Measurements from ENCODE around the gene COL18A1.

The COL18A1 gene

DNA sequence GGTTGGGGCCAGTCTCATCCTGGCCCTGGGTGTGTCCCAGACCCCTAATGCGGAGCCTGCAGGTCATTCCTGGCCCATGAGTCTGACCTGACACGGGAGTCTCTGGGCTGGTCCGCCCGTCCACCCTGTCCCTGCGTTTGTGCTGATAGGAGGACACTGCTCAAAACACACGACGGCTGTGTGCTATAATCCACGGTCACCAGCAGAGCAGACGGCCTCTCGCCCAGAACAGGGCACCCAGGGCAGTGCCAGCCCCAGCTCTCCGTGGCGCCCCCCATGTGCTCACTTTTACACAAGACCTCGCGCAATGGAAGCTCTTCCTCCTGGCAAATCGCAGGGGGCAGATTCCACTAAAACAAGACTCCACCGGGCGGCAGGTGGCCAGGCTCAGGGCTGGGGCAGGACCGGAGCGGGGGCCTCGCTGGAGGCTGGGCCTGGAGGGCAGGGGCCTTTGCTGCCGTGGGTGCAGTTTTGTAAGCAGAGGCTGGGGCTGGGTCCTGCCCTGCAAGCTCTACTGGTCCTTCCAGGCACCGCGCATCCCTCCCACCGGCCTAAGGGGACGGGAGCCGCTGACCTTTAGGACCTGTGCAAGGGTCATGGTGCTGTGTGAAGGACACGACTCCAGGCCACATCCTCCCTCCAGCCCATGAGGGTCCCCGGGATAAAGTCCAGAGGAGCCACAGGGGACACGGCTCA is 147.9 kb downstream of the COL18A1 start:
- in situ Hi-C loops (cut with MboI; ENCODE audit: low sequenced_read_pairs, unreplicated experiment): no loop called here
- DNase-seq (ENCODE audit: low spot score): no peak
- TF ChIP-seq, protein P1, sequence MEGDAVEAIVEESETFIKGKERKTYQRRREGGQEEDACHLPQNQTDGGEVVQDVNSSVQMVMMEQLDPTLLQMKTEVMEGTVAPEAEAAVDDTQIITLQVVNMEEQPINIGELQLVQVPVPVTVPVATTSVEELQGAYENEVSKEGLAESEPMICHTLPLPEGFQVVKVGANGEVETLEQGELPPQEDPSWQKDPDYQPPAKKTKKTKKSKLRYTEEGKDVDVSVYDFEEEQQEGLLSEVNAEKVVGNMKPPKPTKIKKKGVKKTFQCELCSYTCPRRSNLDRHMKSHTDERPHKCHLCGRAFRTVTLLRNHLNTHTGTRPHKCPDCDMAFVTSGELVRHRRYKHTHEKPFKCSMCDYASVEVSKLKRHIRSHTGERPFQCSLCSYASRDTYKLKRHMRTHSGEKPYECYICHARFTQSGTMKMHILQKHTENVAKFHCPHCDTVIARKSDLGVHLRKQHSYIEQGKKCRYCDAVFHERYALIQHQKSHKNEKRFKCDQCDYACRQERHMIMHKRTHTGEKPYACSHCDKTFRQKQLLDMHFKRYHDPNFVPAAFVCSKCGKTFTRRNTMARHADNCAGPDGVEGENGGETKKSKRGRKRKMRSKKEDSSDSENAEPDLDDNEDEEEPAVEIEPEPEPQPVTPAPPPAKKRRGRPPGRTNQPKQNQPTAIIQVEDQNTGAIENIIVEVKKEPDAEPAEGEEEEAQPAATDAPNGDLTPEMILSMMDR (IDR thresholded peaks at IDR 0.05; ENCODE audit: borderline replicate concordance, control extremely low read depth, extremely low read depth, insufficient read depth, missing control alignments): no peak

DNA sequence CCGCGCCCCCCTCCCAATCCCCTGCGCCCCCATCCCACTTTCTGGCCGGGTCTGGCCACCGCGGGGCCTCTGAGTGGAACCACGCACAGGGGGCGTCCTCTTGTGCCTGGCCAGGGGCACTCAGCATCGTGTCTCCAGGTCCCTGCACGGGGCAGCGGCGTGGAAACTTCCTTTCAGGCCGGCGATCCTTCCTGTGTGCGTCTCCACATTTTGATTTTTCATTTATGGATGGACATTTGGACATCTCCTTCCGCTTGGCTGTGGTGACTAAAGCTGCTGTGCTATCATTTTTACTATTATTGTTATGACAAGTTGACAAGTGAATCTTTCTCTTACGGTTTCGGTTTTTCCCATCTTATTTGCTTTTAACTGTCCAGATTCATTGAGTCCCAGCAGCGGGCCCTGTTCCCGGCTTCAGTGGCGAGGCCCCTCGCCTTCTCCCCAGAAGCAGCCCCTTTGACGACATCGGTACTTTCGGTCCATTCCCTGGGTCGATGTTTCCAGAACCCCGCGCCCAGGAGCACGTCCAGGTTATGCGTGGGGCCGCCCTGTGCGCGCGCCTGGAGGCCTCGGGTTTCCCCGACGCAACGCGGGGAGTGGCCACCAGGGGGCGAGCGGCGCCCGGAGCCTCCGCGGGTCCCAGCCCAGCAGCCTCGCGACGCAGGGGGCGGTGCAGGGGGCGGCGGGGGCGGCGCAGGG is 149.7 kb downstream of the COL18A1 start:
- in situ Hi-C loops (cut with MboI; ENCODE audit: low sequenced_read_pairs, unreplicated experiment): no loop called here
- TF ChIP-seq, protein P1 (IDR thresholded peaks at IDR 0.05; ENCODE audit: borderline replicate concordance, control extremely low read depth, extremely low read depth, insufficient read depth, missing control alignments): peak; percentile 94
- DNase-seq (ENCODE audit: low spot score): peak; percentile 92

DNA sequence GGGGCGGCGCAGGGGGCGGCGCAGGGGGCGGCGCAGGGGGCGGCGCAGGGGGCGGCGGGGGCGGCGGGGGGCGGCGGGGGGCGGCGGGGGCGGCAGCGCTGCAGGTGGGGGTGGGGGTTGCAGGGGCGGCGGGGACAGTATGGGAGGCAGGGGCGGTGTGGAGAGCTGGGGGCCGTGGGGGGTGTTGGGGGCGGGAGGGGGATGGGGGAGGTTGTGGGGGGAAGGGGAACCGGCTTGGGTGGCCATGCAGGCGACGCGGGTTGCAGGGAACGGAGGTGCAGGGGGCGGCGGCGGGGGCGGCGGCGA is 150.2 kb downstream of the COL18A1 start:
- TF ChIP-seq, protein P1 (IDR thresholded peaks at IDR 0.05; ENCODE audit: borderline replicate concordance, control extremely low read depth, extremely low read depth, insufficient read depth, missing control alignments): no peak
- in situ Hi-C loops (cut with MboI; ENCODE audit: low sequenced_read_pairs, unreplicated experiment): no loop called here
- DNase-seq (ENCODE audit: low spot score): no peak

DNA sequence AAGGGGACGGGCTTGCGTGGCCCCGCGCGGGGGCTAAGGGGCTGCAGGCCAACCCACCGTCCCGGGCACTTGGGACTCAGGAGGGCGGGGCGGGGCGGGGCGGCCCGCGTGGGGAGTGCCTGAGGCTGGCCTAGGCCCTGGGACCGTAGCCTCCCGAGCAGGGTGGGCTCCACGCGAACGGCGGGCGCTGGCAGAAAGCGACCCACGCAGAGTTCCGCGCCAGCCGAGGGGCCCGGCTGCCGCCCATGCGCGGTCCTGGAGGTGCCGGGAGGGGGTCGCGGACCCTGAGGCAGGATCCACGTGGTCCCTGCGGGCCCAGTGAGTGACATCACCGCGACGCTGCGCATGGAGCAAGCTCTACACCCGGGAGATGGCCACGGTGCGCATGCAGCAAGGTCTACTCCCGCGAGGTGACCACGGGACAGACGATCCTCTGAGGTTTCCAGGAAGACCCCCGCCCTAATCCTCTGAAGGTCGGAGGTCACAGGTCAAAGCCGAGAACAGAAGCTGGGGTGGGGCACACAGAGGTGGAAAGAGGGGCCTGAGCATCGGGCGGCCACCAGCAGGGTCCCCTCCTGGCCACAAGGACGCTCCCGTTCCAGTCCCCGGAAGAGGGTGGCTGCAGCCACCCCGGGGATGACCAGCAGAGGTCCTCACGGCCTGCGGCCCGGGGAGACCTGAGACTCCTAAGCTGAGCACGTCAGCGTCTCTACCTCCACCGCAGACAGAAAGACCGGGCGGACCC is 150.8 kb downstream of the COL18A1 start:
- in situ Hi-C loops (cut with MboI; ENCODE audit: low sequenced_read_pairs, unreplicated experiment): no loop called here
- TF ChIP-seq, protein P1 (IDR thresholded peaks at IDR 0.05; ENCODE audit: borderline replicate concordance, control extremely low read depth, extremely low read depth, insufficient read depth, missing control alignments): peak; percentile 90
- peak; percentile 85 for DNase-seq (ENCODE audit: low spot score)

DNA sequence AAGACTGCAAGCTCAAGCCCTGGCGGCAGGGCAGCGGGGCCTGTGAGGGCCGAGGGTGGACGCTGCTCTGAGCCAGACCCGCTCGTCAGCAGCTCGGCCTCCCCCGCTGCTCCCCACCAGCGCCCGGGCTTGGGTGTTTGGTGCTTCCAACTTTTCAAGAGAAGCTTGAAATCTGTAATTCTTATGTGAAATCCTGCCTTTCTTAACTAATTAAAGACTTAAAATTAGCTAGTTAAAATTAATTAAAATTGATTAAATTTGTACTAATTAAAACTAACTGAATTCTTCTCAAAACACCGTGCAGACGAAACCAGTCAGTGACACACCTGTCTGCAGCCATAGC is 151.3 kb downstream of the COL18A1 start:
- in situ Hi-C loops (cut with MboI; ENCODE audit: low sequenced_read_pairs, unreplicated experiment): no loop called here
- TF ChIP-seq, protein P1 (IDR thresholded peaks at IDR 0.05; ENCODE audit: borderline replicate concordance, control extremely low read depth, extremely low read depth, insufficient read depth, missing control alignments): no peak
- DNase-seq (ENCODE audit: low spot score): no peak

DNA sequence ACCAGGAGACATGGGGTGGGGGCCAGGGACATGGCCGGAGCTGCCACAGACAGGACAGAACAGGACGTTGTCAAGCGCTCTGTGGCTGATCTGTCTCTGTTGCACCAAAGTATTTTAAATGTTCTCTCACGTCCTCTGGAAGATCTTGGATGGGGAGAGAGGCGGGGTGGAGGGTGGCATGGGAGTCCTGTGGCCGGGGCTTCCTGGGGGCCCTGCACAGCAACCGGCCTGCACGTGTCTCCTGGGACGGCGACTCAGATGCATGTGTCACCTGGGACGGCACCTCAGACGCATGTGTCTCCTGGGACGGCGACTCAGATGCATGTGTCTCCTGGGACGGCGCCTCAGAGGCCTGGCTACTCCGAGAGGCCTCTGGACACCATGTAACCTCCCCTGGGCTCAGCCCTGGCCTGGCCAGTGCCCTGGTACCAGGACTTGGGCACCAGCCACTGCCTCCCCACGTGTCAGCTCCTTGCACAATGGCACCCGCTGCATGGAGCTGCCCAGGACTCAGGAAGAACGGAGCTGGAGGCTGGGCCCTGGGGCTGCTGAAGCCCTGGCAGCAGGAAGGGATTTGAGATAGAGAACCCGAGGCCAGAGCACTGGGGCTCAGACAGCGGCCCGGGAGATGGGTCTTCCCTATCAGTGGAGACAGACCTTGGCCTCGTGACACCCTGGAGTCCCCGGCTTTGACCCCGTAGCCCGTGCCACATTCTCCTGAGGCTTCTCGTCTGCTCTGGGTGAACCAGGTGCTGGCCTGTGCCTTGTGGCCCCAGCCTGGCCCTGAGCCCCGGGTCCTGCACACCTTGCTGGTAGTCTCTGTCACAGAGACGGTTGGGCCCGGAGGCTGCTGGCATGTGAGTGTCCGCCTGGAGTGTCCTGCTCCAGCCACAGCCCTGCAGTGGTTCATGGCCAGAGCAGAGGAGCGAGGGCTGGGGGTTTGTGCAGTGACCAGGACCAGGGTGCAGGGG is 152.0 kb downstream of the COL18A1 start:
- DNase-seq (ENCODE audit: low spot score): no peak
- in situ Hi-C loops (cut with MboI; ENCODE audit: low sequenced_read_pairs, unreplicated experiment): no loop called here
- TF ChIP-seq, protein P1 (IDR thresholded peaks at IDR 0.05; ENCODE audit: borderline replicate concordance, control extremely low read depth, extremely low read depth, insufficient read depth, missing control alignments): no peak
